ENCODE measurements around the gene ST6GALNAC2. TPM values are rescaled to one million over a fixed set of nuclear protein-coding genes. Genes with fewer than 3 reads are reported as not detected.
"Not testable (repeated sequence)": the region's sequence is repeated elsewhere in the genome, so short reads cannot be mapped to it uniquely, and the experiment has no call there.

ST6GALNAC2 gene
- total RNA-seq, 2 experiments from 2014 or later, result 0.19 to 0.51 TPM

DNA sequence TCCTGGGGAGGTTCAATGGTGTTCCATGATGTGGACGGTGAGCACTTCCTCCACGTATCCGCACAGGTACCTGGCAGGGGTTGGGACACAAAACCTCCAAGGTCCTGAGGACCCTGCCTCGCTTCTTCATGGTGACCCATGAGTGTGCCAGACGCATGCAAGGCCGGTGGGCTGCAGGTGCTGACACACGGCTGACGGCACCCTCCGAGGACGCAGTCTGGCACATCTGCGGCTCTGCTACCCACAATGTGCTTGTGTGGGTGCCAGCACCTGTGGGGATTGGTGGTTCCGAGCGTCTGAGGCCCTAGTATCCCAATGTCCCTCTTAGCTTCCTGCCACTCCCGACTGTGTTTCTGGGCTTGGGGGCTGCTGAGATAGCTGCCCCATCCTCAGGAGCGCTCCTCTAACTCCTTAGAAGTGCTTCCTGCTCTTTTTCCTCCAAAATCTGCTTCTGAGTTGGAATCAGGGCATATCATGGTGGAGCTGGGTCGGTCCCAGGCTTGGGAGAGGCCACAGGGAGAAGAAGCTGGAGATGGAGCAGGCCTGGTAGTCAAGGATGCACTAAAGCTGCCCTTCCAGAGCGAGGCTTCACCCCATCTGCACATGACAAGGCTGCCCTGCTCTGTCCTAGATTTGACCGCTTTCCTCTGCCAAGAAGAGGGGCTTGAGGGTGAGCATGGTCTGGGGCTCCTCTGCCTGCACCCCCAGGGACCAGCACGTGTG lies 49.7 kb downstream of the ST6GALNAC2 start:
- CTCF ChIA-PET, result interaction anchor here (0.7 to 1.9 kb wide), 3 partner anchors 13 to 359 kb away, joined by 3 to 8 read pairs (median 5); no protein-coding TSS in a partner anchor

DNA sequence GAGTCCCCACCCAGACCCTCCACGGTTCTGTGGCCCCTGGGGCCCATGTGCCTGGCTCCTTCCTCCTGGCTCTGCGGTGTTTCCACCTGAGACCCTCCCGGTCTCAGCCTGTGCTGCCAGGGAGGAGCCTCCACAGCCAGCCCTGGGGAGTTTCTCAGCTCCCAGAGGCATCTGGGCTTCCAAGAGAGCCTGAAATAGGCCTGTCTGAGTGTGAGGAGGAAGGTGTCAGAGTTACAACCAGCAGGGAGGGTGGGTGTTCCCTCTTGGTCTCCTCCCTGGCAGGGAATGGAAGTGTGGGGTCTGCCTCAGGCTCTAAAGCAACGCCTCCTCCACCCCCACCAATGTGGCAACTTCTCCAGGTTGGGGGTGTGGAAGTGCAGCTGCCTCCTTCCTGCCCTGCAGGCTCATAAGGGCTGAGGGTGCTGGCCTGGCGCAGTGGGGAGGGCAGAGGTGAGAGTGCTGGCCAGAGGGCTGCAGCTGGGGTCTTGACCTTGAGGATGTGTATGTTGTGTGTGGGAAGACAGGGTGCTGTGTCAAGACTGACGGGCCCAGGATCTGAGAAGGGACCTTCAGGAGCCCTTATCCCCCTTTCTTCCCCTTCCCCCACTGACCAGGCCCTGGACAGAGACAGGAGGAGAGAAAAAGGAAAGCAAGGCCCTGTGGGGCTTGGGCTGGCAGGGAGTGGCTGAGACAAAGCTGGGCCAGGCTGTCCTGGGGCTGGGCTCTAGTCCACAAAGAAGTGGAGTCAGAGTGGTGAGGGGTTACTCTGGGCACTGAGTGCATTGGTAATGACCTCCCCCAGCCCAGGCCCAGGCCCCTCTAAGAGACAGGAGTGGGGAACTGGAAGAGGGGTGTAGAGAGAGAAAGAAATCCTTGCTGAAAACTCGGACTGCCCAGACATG lies 50.6 kb downstream of the ST6GALNAC2 start:
- no peaks in the 10 kb centered on the region for H3K4me1 Mint-ChIP-seq (ENCODE audit: low read depth)
- no peak overlapping the region for H3K4me3 Mint-ChIP-seq
- no peaks in the 10 kb centered on the region for H3K36me3 Mint-ChIP-seq
- no peak for DNase-seq
- H3K27ac Mint-ChIP-seq, result no peak overlapping the region
- POLR2A ChIA-PET, result no interaction called here
- H3K9me3 Mint-ChIP-seq, result no peaks in the 10 kb centered on the region
- intact Hi-C loops (cut with micrococcal nuclease), result no loop called here
- H3K27me3 Mint-ChIP-seq, result peaks cover 26% of the 10 kb centered on the region
- CTCF ChIA-PET, result interaction anchor here (1.9 to 3.0 kb wide), 2 partner anchors 12 kb away, joined by 8 to 16 read pairs; no protein-coding TSS in a partner anchor

More for the DNA sequence above, 49.7 kb downstream of the ST6GALNAC2 start:
- H3K27me3 Mint-ChIP-seq, result peaks cover 29% of the 10 kb centered on the region
- H3K36me3 Mint-ChIP-seq, result no peaks in the 10 kb centered on the region
- no peak for DNase-seq
- no peaks in the 10 kb centered on the region for H3K4me1 Mint-ChIP-seq (ENCODE audit: low read depth)
- intact Hi-C loops (cut with micrococcal nuclease), result no loop called here
- no peaks in the 10 kb centered on the region for H3K9me3 Mint-ChIP-seq
- POLR2A ChIA-PET, result interaction anchor here (0.9 to 1.5 kb wide), 2 partner anchors 10 to 21 kb away, joined by 3 read pairs; no protein-coding TSS in a partner anchor
- no peak overlapping the region for H3K27ac Mint-ChIP-seq
- no peak overlapping the region for H3K4me3 Mint-ChIP-seq

GRCh38 chr17:76533640-76534359 lies 51.9 kb downstream of the ST6GALNAC2 start:
- H3K36me3 Mint-ChIP-seq; intact Hi-C loops (cut with micrococcal nuclease); H3K4me1 Mint-ChIP-seq (ENCODE audit: low read depth); DNase-seq; POLR2A ChIA-PET; H3K27ac Mint-ChIP-seq; H3K4me3 Mint-ChIP-seq; H3K9me3 Mint-ChIP-seq: not testable (repeated sequence)
- CTCF ChIA-PET, result interaction anchor here (0.9 to 3.0 kb wide), 2 partner anchors 10 to 90 kb away, joined by 4 to 16 read pairs; no protein-coding TSS in a partner anchor
- peaks cover 16% of the 10 kb centered on the region for H3K27me3 Mint-ChIP-seq

GRCh38 chr17:76532072-76532651 lies 53.5 kb downstream of the ST6GALNAC2 start:
- no peak for DNase-seq
- Mint-ChIP-seq H3K9me3 (no peaks in the 10 kb centered on the region), H3K4me1 (ENCODE audit: low read depth) (peaks cover 10% of the 10 kb centered on the region), H3K27me3 (peaks cover 9% of the 10 kb centered on the region), H3K4me3 (no peak overlapping the region), H3K36me3 (no peaks in the 10 kb centered on the region), H3K27ac (no peak overlapping the region)
- intact Hi-C loops (cut with micrococcal nuclease), result no loop called here
- ChIA-PET CTCF (interaction anchor here (3.0 kb wide), 1 partner anchor 9 kb away, joined by 16 read pairs; no protein-coding TSS in a partner anchor), POLR2A (no interaction called here)

GRCh38 chr17:76531486-76532038 lies 54.1 kb downstream of the ST6GALNAC2 start:
- ChIA-PET POLR2A (no interaction called here), CTCF (no interaction called here)
- intact Hi-C loops (cut with micrococcal nuclease), result no loop called here
- peaks cover 11% of the 10 kb centered on the region for H3K4me1 Mint-ChIP-seq (ENCODE audit: low read depth)
- DNase-seq, result no peak
- H3K4me3 Mint-ChIP-seq, result no peak overlapping the region
- H3K27ac Mint-ChIP-seq, result no peak overlapping the region
- H3K27me3 Mint-ChIP-seq, result peaks cover 4% of the 10 kb centered on the region
- no peaks in the 10 kb centered on the region for H3K36me3 Mint-ChIP-seq
- no peaks in the 10 kb centered on the region for H3K9me3 Mint-ChIP-seq

DNA sequence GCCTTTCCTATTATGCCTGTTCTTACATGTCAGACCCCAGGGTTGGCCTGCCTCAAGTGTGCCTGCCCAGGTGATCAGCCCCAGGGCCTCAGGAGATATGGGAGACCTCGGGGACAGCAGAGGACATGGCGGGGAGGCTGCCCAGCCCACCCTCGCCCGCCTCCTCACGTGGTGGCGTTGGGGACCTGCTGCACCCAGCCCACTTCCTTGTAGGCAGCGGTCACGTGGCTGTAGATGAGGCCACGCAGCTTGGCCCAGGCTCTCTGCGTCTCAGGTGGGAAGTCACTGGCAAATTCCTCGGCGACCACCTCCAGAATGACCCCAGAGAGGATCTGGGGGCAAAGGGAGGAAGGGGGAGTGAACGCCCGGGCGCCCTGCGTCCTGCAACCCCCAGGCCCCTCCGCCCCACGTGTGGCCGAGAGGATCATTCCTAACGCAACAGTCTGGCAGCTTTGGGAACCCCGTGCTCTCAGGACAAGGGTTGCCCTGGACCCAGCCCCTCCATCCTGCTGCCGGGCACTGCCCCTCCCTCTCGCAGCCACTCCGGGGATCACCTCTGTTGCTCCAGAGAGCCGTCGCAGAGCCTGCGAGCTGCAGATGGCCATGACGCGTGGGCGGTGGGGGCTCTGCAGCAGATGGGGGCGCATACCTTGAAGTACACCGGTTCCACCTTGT lies 54.7 kb downstream of the ST6GALNAC2 start:
- Mint-ChIP-seq H3K27me3 (peaks cover 4% of the 10 kb centered on the region), H3K36me3 (no peaks in the 10 kb centered on the region), H3K9me3 (no peaks in the 10 kb centered on the region), H3K4me3 (no peak overlapping the region), H3K27ac (no peak overlapping the region), H3K4me1 (ENCODE audit: low read depth) (peaks cover 11% of the 10 kb centered on the region)
- CTCF ChIA-PET, result interaction anchor here (1.2 to 1.7 kb wide), 2 partner anchors 8 to 92 kb away, joined by 3 read pairs; partner anchors contain the start of gene PRCD
- no peak for DNase-seq
- intact Hi-C loops (cut with micrococcal nuclease), result no loop called here
- POLR2A ChIA-PET, result no interaction called here

DNA sequence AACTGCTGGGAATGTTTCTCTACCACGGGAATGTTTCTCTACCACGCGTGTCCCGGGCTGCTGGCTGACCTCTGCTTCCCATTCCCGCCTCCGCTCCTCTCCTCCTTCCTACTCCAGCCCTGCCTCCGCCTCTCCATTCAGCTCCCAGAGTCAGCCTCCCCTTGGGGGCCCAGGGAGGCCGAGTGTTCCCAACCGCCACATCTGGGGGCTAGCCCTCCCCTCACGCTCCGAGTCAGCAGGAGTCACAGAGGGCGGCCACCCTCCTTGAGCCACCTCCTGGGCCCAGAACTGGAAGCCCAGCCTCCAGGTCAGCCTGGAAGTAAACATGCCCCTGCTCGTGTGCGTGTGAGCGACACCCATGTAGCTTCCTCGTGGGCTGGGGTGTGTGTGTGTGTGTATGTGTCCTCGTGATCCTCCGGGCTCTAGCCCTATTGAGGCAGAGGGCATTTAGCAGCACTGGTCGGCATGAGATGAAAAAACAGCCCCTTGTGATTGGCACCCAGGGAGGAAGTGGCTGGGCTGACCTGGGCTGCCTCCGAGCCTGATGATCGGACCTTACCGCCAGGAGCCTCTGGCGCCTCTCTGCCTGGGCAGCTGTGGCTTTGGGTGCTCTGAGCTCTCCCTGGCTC lies 55.5 kb downstream of the ST6GALNAC2 start:
- H3K36me3 Mint-ChIP-seq, result no peaks in the 10 kb centered on the region
- H3K9me3 Mint-ChIP-seq, result no peaks in the 10 kb centered on the region
- peaks cover 11% of the 10 kb centered on the region for H3K4me1 Mint-ChIP-seq (ENCODE audit: low read depth)
- DNase-seq, result no peak
- no peak overlapping the region for H3K27ac Mint-ChIP-seq
- intact Hi-C loops (cut with micrococcal nuclease), result no loop called here
- peaks cover 2% of the 10 kb centered on the region for H3K27me3 Mint-ChIP-seq
- no peak overlapping the region for H3K4me3 Mint-ChIP-seq
- ChIA-PET CTCF (interaction anchor here (0.6 to 1.7 kb wide), 3 partner anchors 9 to 93 kb away, joined by 3 read pairs; partner anchors contain the start of gene PRCD), POLR2A (no interaction called here)

- no peaks in the 10 kb centered on the region for H3K9me3 Mint-ChIP-seq
- H3K27ac Mint-ChIP-seq, result no peak overlapping the region
- CTCF ChIA-PET, result interaction anchor here (1.2 to 1.9 kb wide), 4 partner anchors 10 to 94 kb away, joined by 3 to 12 read pairs (median 6); partner anchors contain the start of gene PRCD
- POLR2A ChIA-PET, result interaction anchor here (0.5 to 0.7 kb wide), 2 partner anchors 260 to 891 kb away, joined by 3 read pairs; no protein-coding TSS in a partner anchor
- H3K36me3 Mint-ChIP-seq, result no peaks in the 10 kb centered on the region
- no peak overlapping the region for H3K4me3 Mint-ChIP-seq
- peaks cover 11% of the 10 kb centered on the region for H3K4me1 Mint-ChIP-seq (ENCODE audit: low read depth)
- no peaks in the 10 kb centered on the region for H3K27me3 Mint-ChIP-seq
- intact Hi-C loops (cut with micrococcal nuclease), result no loop called here
- DNase-seq, result no peak
These were observed 56.2 kb downstream of the ST6GALNAC2 start for GRCh38 chr17:76529224-76530094.

- H3K36me3 Mint-ChIP-seq, result no peaks in the 10 kb centered on the region
- intact Hi-C loops (cut with micrococcal nuclease), result no loop called here
- CTCF ChIA-PET, result interaction anchor here (1.2 to 1.9 kb wide), 4 partner anchors 18 to 95 kb away, joined by 3 to 12 read pairs (median 6); no protein-coding TSS in a partner anchor
- DNase-seq, result no peak
- POLR2A ChIA-PET, result interaction anchor here (0.5 to 0.7 kb wide), 3 partner anchors 143 to 890 kb away, joined by 3 read pairs; no protein-coding TSS in a partner anchor
- H3K4me1 Mint-ChIP-seq (ENCODE audit: low read depth), result peaks cover 12% of the 10 kb centered on the region
- no peak overlapping the region for H3K4me3 Mint-ChIP-seq
- H3K27ac Mint-ChIP-seq, result no peak overlapping the region
- no peaks in the 10 kb centered on the region for H3K27me3 Mint-ChIP-seq
- no peaks in the 10 kb centered on the region for H3K9me3 Mint-ChIP-seq
These were observed 57.0 kb downstream of the ST6GALNAC2 start for GRCh38 chr17:76528528-76529223.
